AG09319 (cell line): ENCODE results near the gene TBC1D8.

Source experiments
- DNase-seq: peaks from one replicate; pipeline ENCODE4 v3.0.0-alpha.2; 2010; ENCODE audit warnings: low read depth; ENCODE audit errors: extremely low read depth
- TF ChIP-seq, protein P1 (sequence below): IDR thresholded peaks from 2 replicates; pipeline ENCODE4 v1.5.1; 2011; ENCODE audit warnings: low read depth, mild to moderate bottlenecking, inconsistent platforms, low read length, moderate library complexity

The TBC1D8 gene

DNA sequence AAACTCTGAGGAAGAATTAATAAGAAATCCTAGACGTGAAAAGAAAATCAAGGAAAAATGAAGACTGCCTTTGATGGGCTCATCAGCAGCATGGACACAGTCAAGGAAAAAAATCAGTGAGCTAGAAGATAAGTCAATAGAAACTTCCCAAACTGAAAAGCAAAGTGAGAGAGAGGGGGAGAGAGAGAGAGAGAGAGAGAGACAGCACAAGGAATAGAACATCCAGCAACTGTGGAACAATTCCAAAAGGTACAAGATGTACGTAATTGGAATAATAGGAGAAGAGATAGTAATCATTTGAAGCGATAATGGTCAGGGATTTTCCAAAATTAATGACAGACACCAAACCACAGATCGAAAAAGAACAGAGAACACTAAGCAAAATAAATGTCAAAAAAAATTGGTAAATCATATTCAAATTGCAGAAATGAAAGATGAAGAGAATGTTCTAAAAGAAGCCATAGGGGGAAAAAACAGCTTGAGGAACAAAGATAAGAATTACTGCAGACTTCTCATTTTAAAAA lies 54.5 kb downstream of the TBC1D8 start:
- DNase-seq: no peak
- TF ChIP-seq, protein P1, sequence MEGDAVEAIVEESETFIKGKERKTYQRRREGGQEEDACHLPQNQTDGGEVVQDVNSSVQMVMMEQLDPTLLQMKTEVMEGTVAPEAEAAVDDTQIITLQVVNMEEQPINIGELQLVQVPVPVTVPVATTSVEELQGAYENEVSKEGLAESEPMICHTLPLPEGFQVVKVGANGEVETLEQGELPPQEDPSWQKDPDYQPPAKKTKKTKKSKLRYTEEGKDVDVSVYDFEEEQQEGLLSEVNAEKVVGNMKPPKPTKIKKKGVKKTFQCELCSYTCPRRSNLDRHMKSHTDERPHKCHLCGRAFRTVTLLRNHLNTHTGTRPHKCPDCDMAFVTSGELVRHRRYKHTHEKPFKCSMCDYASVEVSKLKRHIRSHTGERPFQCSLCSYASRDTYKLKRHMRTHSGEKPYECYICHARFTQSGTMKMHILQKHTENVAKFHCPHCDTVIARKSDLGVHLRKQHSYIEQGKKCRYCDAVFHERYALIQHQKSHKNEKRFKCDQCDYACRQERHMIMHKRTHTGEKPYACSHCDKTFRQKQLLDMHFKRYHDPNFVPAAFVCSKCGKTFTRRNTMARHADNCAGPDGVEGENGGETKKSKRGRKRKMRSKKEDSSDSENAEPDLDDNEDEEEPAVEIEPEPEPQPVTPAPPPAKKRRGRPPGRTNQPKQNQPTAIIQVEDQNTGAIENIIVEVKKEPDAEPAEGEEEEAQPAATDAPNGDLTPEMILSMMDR: no peak

DNA sequence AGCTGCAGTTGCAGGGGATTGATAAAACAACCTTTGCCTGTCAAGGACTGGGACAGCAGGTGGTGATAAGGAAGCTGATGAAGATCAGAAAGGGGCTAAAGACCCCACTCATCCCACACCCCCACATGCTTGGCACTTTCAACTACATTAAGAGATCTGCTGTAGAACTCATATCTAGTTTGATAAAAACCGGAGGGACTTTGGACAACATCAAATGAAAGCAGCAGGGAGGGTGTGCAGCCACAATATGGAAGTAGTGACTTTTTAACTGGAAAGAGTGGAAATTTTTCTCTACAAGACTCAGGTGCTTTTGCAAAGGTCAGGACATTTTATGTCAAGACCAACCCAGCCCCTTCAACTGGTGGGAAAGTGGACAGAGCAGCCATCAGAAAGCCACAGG lies 56.8 kb downstream of the TBC1D8 start:
- no peak for DNase-seq
- TF ChIP-seq, protein P1: no peak

DNA sequence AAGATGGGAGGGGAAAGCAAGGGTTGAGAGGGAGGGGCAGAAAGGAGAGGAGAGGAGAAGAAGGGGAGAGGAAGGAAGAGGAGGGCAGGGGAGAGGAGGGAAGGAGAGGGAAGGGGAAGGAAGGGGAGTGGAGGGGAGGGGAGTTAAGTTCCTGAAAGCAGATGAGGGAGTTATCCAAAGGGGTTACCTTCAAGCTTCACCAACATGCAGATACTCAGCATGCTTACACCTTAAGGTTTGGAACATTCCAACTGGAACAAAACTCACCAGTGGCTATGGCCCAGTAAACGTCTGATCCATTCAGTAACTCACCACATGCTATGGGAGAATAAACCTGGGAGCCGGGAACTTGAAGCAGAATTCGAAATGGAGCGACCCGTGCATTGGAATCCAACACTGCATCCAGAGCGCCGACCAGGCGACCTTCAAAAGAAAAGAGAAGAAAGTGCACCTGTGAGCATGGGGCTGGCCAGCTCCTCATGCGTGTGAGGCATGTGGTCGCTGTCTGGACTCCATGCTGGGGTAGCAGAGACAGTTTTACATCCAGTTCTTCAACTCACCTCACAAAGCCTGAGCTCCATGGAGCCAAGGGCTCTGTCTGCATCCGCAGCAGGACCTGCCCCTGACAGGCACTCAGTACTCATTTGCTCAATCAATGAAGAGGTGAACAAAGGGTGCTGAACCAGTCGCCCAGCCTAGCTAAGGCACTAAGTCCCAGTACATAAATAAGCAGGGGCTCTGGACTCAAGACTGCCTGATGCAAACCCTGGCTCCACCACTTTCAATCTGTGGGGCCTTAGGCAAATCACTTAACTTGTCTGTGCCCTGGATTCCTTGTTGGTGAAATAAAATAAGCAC lies 61.0 kb downstream of the TBC1D8 start:
- TF ChIP-seq, protein P1: no peak
- no peak for DNase-seq

DNA sequence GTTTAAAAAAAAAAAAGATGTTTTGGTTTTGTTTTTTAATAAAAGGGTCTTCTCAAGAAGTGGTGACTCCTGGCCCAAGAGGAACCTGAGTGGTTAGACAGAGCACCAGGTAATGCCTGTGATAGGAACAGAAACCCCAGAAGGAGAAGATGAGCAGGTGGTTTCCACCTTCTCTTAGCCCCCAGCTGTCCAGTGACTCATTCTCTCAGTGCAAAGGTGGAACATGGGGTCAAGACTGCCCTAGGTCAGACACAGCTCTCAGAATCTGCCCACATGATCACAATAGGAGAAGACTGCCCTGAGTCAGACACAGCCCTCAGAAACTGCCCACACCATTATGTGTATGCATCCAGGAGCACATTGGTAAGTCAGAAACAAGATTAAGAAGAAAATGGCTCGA lies 61.8 kb downstream of the TBC1D8 start:
- no peak for DNase-seq
- TF ChIP-seq, protein P1: no peak

DNA sequence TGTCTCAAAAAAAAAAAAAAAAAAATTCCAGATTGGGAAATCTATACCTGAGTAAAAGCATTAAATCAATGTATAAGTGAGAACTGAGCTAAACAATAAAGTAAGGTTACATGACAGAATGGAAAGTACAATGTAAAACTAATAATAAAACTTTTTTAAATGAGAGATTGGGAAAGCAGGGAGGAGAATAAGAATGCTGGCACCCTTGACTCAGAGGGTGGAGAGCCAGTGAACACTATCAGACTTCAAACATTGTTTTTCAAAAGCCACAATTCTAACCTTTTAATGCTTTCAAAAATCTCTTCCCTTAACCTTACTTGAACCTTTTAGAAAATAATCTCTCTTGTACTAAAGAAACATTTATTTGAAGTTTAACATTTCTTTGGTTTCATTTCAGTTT lies 63.5 kb downstream of the TBC1D8 start:
- TF ChIP-seq, protein P1: no peak

DNA sequence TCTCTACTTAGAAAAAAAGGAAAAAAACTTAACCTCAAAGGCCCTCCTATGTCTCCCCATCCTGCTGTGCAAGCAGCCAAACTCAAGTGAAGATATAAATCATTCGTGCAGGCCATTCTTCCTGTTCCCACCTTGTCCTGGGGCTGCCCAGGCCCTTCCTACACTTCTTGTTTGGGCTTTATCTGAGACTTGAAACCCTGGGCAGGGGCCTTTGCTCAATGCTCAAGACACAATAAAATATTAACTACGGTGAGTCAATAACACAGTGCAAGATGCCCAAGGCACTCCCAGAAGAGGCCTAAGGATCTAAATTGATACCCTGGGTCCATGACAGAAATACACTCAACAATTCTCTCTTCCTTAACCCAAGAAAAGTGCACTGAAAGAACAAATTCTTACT lies 67.6 kb downstream of the TBC1D8 start:
- no peak for DNase-seq
- TF ChIP-seq, protein P1: no peak

More for the DNA sequence above, 63.5 kb downstream of the TBC1D8 start:
- DNase-seq: no peak

DNA sequence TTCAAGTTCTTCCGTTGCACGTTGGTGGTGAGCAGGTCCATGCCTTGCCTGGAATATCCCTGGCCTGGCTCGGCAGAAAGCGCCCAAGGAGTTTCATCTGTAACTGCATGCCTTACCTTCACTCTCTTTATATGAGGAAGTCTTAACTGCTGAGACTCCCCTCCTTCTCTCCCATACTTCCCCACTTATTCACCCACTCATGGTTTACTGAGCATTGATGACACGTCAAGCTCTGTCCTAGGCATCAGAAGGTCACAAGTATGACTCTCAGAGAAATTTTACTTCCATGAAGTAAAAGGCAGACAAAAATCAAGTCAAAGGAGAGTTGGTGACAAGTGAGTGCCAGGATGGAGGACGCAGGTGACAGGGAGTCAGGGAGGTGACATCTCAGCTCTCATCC lies 68.2 kb downstream of the TBC1D8 start:
- TF ChIP-seq, protein P1: no peak

More for the DNA sequence above, 68.2 kb downstream of the TBC1D8 start:
- DNase-seq: no peak
